Pancreas (tissue), 10 donors: Measurements from ENCODE around the gene BCL3. TPM values are rescaled to one million over a fixed set of nuclear protein-coding genes. Genes with fewer than 3 reads are reported as not detected.

Experiments used
- ATAC-seq, 4 donors: fragments of 200-7000 bp; cut with Tn5 transposase; one replicate each; pipeline versions ENCODE4 v1.8.0 to v1.9.1; 2020; ENCODE audit warnings: mild to moderate bottlenecking in 4 of 4, moderate library complexity in 4 of 4
- DNase-seq, 6 donors: peaks; one replicate each; pipeline ENCODE4 v3.0.0-alpha.2; 2020
- FAIRE-seq: peaks from 2 replicates; lab custom pipeline; 2012; peaks lifted over from hg19 to GRCh38; lab: Jason Lieb, UNC
- H3K27ac ChIP-seq, 4 donors: fragments of 200-600 bp; sonication (generic); 1 replicate in 3 of 4; 2 replicates in 1 of 4; pipeline versions ENCODE4 v1.5.0 to v1.8.0; 2020
- H3K27me3 ChIP-seq, 4 donors: fragments of 200-600 bp; one replicate each; pipeline ENCODE4 v1.8.0; 2021
- H3K36me3 ChIP-seq, 3 donors: fragments of 200-600 bp; sonication (generic) in 1 of 3; one replicate each; pipeline versions ENCODE4 v1.5.0 to v1.8.0; 2020 to 2021
- H3K4me1 ChIP-seq, 3 donors: fragments of 200-600 bp; one replicate each; pipeline ENCODE4 v1.8.0; 2021
- H3K4me3 ChIP-seq, 4 donors: fragments of 200-600 bp; sonication (generic) in 2 of 4; one replicate each; pipeline versions ENCODE4 v1.5.0 to v1.8.0; 2020 to 2021
- H3K9me3 ChIP-seq, 4 donors: fragments of 200-600 bp; one replicate each; pipeline ENCODE4 v1.8.0; 2021
- CTCF ChIP-seq, 4 donors: fragments of 200-600 bp; sonication (generic) in 3 of 4; IDR thresholded peaks; one replicate each; pipeline versions ENCODE4 v1.5.0 to v1.8.0; 2021; ENCODE audit warnings: antibody characterized with exemption in 4 of 4
- WGBS, 2 donors: extraction: QIAGEN DNeasy Blood & Tissue Kit; methylation state at CpG; one replicate each; pipeline ENCODE4 v1.1.7; 2013; 5-methylcytosine and 5-hydroxymethylcytosine counted together
- intact Hi-C, 3 donors: fragments of 100-400 bp; cut with DNase I; formaldehyde crosslinking; loops; one replicate each; pipeline versions ENCODE4 v1.11.1 to v1.14.2; 2022
- polyA plus RNA-seq, 2 donors: library from polyadenylated mRNA; stranded (reverse); fragments of 200-250 nt; gene quantifications; one replicate each; pipeline ENCODE4 v1.2.3, GENCODE V29; 2013
- total RNA-seq, 6 donors: library from RNA; stranded (reverse); fragmentation: NEBNext Ultra II Directional in 4 of 6; extraction: Animal tissue kit (Norgen Biotek cat#: 25700) in 4 of 6; gene quantifications; one replicate each; pipeline versions ENCODE4 v1.2.1 to v1.2.4, GENCODE V29; 2021 to 2023
- donor health status: healthy with polysubstance abuse.
- donor health status: DM: no; HTN: no; CAD: no; lungs with moderate emphysema.
- donor health status: DM: no; HTN: no; CAD: no.
- donor health status: control.
- donor health status: control.
- donor health status: Bipolar disorder and iron deficiency.
- donor health status: DM: yes; HTN: yes; CAD: no.
- donor health status: DM: no; HTN: no; CAD: no.
- donor health status: DM: no; HTN: no; CAD: no.
- donor health status: DM: yes; HTN: yes; CAD: no.

The BCL3 gene
- total and polyA plus RNA-seq, 8 donors, result 13.9 to 113 (median 36.5) TPM

GRCh38 chr19:44789943-44790483 is 41.5 kb downstream of the BCL3 start:
- H3K36me3 ChIP-seq, result peaks cover 0 to 8% (median 0%) of the 10 kb centered on the region in 3 donors
- H3K27me3 ChIP-seq, result no peaks in the 10 kb centered on the region
- no peak overlapping the region for H3K27ac ChIP-seq
- DNase-seq (no peak), FAIRE-seq (no peak), ATAC-seq (peak in 1 of 4 donors; percentile 22)
- no peaks in the 10 kb centered on the region for H3K4me1 ChIP-seq
- TF ChIP-seq CTCF (IDR thresholded peaks at IDR 0.05), result no peak
- H3K9me3 ChIP-seq, result no peaks in the 10 kb centered on the region
- no peak overlapping the region for H3K4me3 ChIP-seq
- intact Hi-C loops, result no loop called here
- WGBS, 2 donors, result 68% methylated on average over 13 of the region's 13 CpGs

GRCh38 chr19:44792281-44792680 is 43.8 kb downstream of the BCL3 start:
- TF ChIP-seq CTCF (IDR thresholded peaks at IDR 0.05), result no peak
- Histone ChIP-seq H3K36me3 (peaks cover 0 to 8% (median 0%) of the 10 kb centered on the region in 3 donors), H3K4me3 (no peak overlapping the region), H3K9me3 (no peaks in the 10 kb centered on the region), H3K4me1 (peaks cover 0 to 12% (median 0%) of the 10 kb centered on the region in 3 donors), H3K27ac (no peak overlapping the region), H3K27me3 (no peaks in the 10 kb centered on the region)
- DNase-seq (no peak), FAIRE-seq (no peak), ATAC-seq (no peak)
- intact Hi-C loops, result no loop called here
- 76 to 79% methylated on average over 9 of the region's 9 CpGs for WGBS, 2 donors

- WGBS, 2 donors, result 96 to 97% methylated on average over 4 of the region's 4 CpGs
- intact Hi-C loops, result loop anchor here in 1 of 3 donors (5.0 kb wide), 1 partner anchor 48 kb away; no protein-coding TSS in a partner anchor
- no peak for FAIRE-seq
- Histone ChIP-seq H3K4me1 (peaks cover 0 to 12% (median 0%) of the 10 kb centered on the region in 3 donors), H3K27me3 (no peaks in the 10 kb centered on the region), H3K4me3 (no peak overlapping the region), H3K27ac (no peak overlapping the region), H3K36me3 (peaks cover 0 to 8% (median 0%) of the 10 kb centered on the region in 3 donors), H3K9me3 (no peaks in the 10 kb centered on the region)
- no peak for ATAC-seq
- TF ChIP-seq CTCF (IDR thresholded peaks at IDR 0.05), result no peak
- DNase-seq, result no peak
These were observed 46.1 kb downstream of the BCL3 start for GRCh38 chr19:44794610-44795009.

GRCh38 chr19:44795398-44795987 is 47.0 kb downstream of the BCL3 start:
- Histone ChIP-seq H3K4me1 (peaks cover 0 to 12% (median 0%) of the 10 kb centered on the region in 3 donors), H3K27ac (peak overlapping the region in 1 of 4 donors; percentile 22), H3K36me3 (peaks cover 0 to 8% (median 0%) of the 10 kb centered on the region in 3 donors), H3K27me3 (no peaks in the 10 kb centered on the region), H3K9me3 (no peaks in the 10 kb centered on the region), H3K4me3 (no peak overlapping the region)
- ATAC-seq (no peak), DNase-seq (no peak), FAIRE-seq (no peak)
- TF ChIP-seq CTCF (IDR thresholded peaks at IDR 0.05), result no peak
- 93 to 95% methylated on average over 13 of the region's 13 CpGs for WGBS, 2 donors
- intact Hi-C loops, result loop anchor here in 1 of 3 donors (5.0 kb wide), 1 partner anchor 47 kb away; no protein-coding TSS in a partner anchor

GRCh38 chr19:44796701-44797115 is 48.2 kb downstream of the BCL3 start:
- no peak for TF ChIP-seq CTCF (IDR thresholded peaks at IDR 0.05)
- no peak overlapping the region for H3K4me3 ChIP-seq
- no peaks in the 10 kb centered on the region for H3K27me3 ChIP-seq
- peak; percentile 53 to 89 (median 84) for ATAC-seq
- no peaks in the 10 kb centered on the region for H3K9me3 ChIP-seq
- peak overlapping the region; percentile 26 to 70 (median 58) for H3K27ac ChIP-seq
- WGBS, 2 donors, result 5 to 15% methylated on average over 11 to 12 of the region's 12 CpGs
- peak in 4 of 6 donors; percentile 54 to 73 (median 64) for DNase-seq
- FAIRE-seq, result no peak
- peaks cover 0 to 12% (median 0%) of the 10 kb centered on the region in 3 donors for H3K4me1 ChIP-seq
- peaks cover 0 to 8% (median 0%) of the 10 kb centered on the region in 3 donors for H3K36me3 ChIP-seq
- intact Hi-C loops, result loop anchor here in 1 of 3 donors (5.0 kb wide), 1 partner anchor 46 kb away; no protein-coding TSS in a partner anchor
